Measurements from ENCODE around the gene BANF2.

DNA sequence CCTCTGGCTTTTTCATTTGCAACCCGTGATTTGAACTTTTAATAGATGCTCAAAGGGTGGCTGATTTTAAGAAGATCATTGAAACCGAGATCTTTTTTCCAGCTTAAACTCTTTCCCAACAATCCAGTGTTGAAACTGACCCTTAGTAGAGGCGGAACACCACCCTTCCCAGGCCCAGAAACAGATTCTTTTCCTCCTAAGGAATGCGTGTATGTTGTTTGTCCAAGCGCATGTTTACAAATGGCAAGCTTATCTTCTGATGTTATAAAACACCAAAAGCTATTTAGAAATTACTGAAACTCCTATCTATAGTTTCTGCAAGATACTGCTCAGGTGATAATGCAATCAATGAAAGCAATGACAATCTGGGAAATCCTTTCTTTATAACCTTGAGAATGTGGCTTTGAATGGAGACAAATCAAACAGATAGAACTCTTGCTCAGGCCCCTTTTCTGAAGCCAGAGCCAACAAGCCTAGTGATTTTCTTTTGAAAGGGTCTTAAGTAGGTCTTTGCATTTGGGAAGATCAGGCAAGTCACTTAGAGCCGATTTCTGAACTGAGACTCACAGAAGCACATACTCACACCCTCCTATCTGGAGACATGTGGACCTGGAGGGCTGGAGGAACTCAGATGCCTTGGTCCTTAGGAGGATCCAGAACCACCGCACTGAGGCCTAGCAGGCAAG is 9.1 kb downstream of the BANF2 start:
- TF ChIP-seq REST (IDR thresholded peaks at IDR 0.05; ENCODE audit: low read depth) (no peak), FOSL1 (IDR thresholded peaks at IDR 0.05; ENCODE audit: low read depth) (no peak), POLR2A (IDR thresholded peaks at IDR 0.05; ENCODE audit: borderline replicate concordance, extremely low read depth, insufficient read depth, insufficient read length) (no peak), EZH2 (IDR thresholded peaks at IDR 0.05) (no peak)

All from HCT116 (cell line).